ENCODE results near the gene MIER1. TPM values are rescaled to one million over a fixed set of nuclear protein-coding genes. Genes with fewer than 3 reads are reported as not detected.

The MIER1 gene
- total RNA-seq, 4 donors from 2014 or later = 14.8 to 21.7 (median 15.4) TPM

DNA sequence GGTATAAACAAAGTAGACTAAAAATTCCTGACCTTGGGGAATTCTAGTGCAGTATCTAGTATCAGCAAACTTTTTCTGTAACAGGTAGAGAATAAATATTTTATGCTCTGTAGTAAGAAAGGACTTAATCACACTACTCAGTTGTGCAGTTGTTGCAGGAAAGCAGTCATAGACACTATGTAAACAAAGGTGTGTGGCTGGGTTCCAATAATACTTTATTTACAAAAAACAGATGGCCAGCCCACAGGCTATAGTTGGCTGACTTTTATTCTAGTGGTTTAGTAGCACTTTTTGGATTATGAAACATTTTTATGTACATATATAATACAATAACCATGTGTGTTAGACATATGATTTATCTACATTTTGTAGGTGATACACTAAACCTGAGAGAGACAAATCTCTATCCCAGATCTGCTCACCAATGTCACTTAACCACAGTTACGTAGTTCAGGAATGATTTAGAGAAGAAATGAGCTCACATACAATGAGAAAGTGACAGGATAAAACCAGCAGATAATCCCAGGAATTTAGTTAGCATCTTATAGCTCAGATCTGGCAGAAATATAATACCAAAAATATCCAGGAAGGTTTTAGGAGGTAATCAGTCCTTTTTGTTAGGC, 56.1 kb downstream of the MIER1 start:
- H3K27ac ChIP-seq = peak overlapping the region in 3 of 4 donors; percentile 45 to 64 (median 54)
- peaks cover 6 to 60% of the 10 kb centered on the region in 2 donors for H3K36me3 ChIP-seq
- H3K4me3 ChIP-seq = peak overlapping the region in 2 of 4 donors; percentile 35 to 42
- no peaks in the 10 kb centered on the region for H3K9me3 ChIP-seq
- ATAC-seq (no peak), DNase-seq (no peak)
- intact Hi-C loops (cut with DNase I; ENCODE audit: low total_unique reads) = no loop called here
- in situ Hi-C loops (cut with MboI; ENCODE audit: low sequenced_read_pairs in 4 of 4) = loop anchor here in 1 of 4 donors (25.0 kb wide), 1 partner anchor 219 kb away; the partner anchor contains the start of gene DYNLT5
- TF ChIP-seq, protein P1, sequence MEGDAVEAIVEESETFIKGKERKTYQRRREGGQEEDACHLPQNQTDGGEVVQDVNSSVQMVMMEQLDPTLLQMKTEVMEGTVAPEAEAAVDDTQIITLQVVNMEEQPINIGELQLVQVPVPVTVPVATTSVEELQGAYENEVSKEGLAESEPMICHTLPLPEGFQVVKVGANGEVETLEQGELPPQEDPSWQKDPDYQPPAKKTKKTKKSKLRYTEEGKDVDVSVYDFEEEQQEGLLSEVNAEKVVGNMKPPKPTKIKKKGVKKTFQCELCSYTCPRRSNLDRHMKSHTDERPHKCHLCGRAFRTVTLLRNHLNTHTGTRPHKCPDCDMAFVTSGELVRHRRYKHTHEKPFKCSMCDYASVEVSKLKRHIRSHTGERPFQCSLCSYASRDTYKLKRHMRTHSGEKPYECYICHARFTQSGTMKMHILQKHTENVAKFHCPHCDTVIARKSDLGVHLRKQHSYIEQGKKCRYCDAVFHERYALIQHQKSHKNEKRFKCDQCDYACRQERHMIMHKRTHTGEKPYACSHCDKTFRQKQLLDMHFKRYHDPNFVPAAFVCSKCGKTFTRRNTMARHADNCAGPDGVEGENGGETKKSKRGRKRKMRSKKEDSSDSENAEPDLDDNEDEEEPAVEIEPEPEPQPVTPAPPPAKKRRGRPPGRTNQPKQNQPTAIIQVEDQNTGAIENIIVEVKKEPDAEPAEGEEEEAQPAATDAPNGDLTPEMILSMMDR (IDR thresholded peaks at IDR 0.05 in 4 of 5, conservative IDR thresholded peaks at IDR 0.05 in 1 of 5) = no peak
- TF ChIP-seq POLR2A (IDR thresholded peaks at IDR 0.05) = no peak
- no peaks in the 10 kb centered on the region for H3K27me3 ChIP-seq
- peaks cover 7 to 14% of the 10 kb centered on the region in 2 donors for H3K4me1 ChIP-seq

DNA sequence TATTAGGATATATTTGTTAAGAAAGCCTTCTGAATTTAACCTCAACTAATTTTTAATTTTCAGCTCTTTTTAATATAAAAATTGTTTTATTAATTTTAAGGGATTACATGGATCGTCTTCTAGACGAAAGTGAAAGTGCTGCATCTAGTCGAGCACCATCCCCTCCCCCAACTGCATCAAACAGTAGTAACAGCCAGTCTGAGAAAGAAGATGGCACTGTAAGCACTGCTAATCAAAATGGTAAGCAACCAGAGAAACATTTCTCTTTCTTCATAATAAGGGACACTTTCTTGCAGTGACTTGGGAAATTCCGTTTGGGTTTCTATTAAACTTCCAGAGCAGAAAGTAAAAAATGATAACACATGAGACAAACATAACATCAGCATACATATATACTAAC, 56.9 kb downstream of the MIER1 start:
- Histone ChIP-seq H3K27me3 (no peaks in the 10 kb centered on the region), H3K4me3 (peak overlapping the region; percentile 22 to 42 (median 30)), H3K4me1 (peaks cover 7 to 14% of the 10 kb centered on the region in 2 donors), H3K9me3 (no peaks in the 10 kb centered on the region), H3K36me3 (peaks cover 6 to 61% of the 10 kb centered on the region in 2 donors), H3K27ac (peak overlapping the region in 3 of 4 donors; percentile 45 to 64 (median 54))
- peak in 1 of 2 donors; percentile 41 for DNase-seq
- peak in 1 of 2 donors; percentile 96 for ATAC-seq
- intact Hi-C loops (cut with DNase I; ENCODE audit: low total_unique reads) (no loop called here), in situ Hi-C loops (cut with MboI; ENCODE audit: low sequenced_read_pairs in 4 of 4) (loop anchor here in 1 of 4 donors (25.0 kb wide), 1 partner anchor 219 kb away; the partner anchor contains the start of gene DYNLT5)
- TF ChIP-seq, protein P1 (IDR thresholded peaks at IDR 0.05 in 4 of 5, conservative IDR thresholded peaks at IDR 0.05 in 1 of 5) = no peak
- no peak for TF ChIP-seq POLR2A (IDR thresholded peaks at IDR 0.05)

DNA sequence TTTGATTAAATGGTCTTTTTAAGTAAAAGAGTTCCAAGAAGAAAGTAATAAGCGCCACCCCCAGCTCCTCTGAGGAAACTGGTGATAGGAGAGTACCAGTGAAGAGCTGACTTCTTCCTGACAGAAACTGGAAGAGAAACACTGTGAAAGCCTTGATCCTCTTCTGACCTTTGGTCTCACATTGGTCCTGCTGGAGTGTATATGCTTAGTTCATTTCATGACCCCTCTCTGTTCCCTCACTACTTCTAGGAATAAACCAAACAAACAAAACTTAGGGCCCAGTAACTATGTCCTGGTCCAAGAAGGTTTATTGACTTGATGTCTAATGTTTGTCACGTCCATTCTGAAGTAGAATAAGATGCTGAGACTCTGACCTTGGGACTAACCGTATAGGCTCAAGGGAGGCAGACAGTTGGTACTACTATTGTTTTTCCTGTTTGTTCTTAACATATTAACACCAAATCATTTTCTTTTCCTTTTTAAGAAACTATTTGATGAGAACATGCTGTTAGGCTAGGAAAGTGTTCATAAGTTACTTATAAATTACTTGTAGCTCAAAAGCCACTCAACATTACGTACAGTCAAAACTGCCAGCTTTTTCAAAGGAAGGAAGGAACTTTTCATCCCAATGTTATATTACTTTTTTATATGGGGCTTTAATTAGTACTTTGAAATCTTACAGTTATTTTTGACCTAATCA, 57.9 kb downstream of the MIER1 start:
- TF ChIP-seq, protein P1 (IDR thresholded peaks at IDR 0.05 in 4 of 5, conservative IDR thresholded peaks at IDR 0.05 in 1 of 5) = no peak
- TF ChIP-seq POLR2A (IDR thresholded peaks at IDR 0.05) = no peak
- ATAC-seq = no peak
- intact Hi-C loops (cut with DNase I; ENCODE audit: low total_unique reads) (no loop called here), in situ Hi-C loops (cut with MboI; ENCODE audit: low sequenced_read_pairs in 4 of 4) (loop anchor here in 1 of 4 donors (25.0 kb wide), 1 partner anchor 220 kb away; the partner anchor contains the start of gene DYNLT5)
- Histone ChIP-seq H3K36me3 (peaks cover 6 to 70% of the 10 kb centered on the region in 2 donors), H3K4me3 (no peak overlapping the region), H3K27ac (peak overlapping the region in 1 of 4 donors; percentile 64), H3K9me3 (no peaks in the 10 kb centered on the region), H3K27me3 (no peaks in the 10 kb centered on the region), H3K4me1 (peaks cover 7 to 14% of the 10 kb centered on the region in 2 donors)
- no peak for DNase-seq

DNA sequence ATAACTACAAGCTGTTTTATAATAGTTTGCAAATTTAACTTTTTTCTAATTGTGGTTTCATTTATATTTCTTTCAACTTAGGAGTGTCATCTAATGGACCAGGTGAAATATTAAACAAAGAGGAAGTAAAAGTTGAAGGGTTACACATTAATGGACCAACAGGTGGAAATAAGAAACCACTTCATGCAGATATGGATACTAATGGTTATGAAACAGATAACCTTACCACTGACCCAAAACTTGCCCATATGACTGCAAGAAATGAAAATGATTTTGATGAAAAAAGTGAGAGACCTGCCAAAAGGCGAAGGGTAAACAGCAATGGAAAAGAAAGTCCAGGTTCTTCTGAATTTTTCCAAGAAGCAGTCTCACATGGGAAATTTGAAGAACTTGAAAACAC, 59.7 kb downstream of the MIER1 start:
- H3K36me3 ChIP-seq = peaks cover 6 to 58% of the 10 kb centered on the region in 2 donors
- in situ Hi-C loops (cut with MboI; ENCODE audit: low sequenced_read_pairs in 4 of 4) = loop anchor here in 1 of 4 donors (25.0 kb wide), 1 partner anchor 222 kb away; the partner anchor contains the start of gene DYNLT5
- no peaks in the 10 kb centered on the region for H3K27me3 ChIP-seq
- no peak for DNase-seq
- TF ChIP-seq, protein P1 (IDR thresholded peaks at IDR 0.05 in 4 of 5, conservative IDR thresholded peaks at IDR 0.05 in 1 of 5) = no peak
- TF ChIP-seq POLR2A (IDR thresholded peaks at IDR 0.05) = no peak
- peaks cover 7 to 14% of the 10 kb centered on the region in 2 donors for H3K4me1 ChIP-seq
- no peaks in the 10 kb centered on the region for H3K9me3 ChIP-seq
- no peak for ATAC-seq
- intact Hi-C loops (cut with DNase I; ENCODE audit: low total_unique reads) = no loop called here
- no peak overlapping the region for H3K27ac ChIP-seq
- H3K4me3 ChIP-seq = no peak overlapping the region
